ENCODE data around the gene BID. TPM values are rescaled to one million over a fixed set of nuclear protein-coding genes. Genes with fewer than 3 reads are reported as not detected.

BID gene
- total and polyA plus RNA-seq, 2 experiments from 2014 or later, result 64.6 to 70.7 TPM

GRCh38 chr22:17778412-17778976, 4.2 kb upstream of the BID start:
- no peaks in the 10 kb centered on the region for H3K27me3 ChIP-seq (replicated peaks; ENCODE audit: insufficient read depth)
- no peak overlapping the region for H3K27ac ChIP-seq
- peaks cover 10% of the 10 kb centered on the region for H3K4me1 ChIP-seq (ENCODE audit: insufficient read depth)
- TF ChIP-seq EZH2phosphoT487 (IDR thresholded peaks at IDR 0.05; ENCODE audit: insufficient read depth, low read depth) (no peak), EZH2 (IDR thresholded peaks at IDR 0.05; ENCODE audit: insufficient read depth, poor library complexity, severe bottlenecking) (no peak)
- no peak overlapping the region for H3K4me2 ChIP-seq (ENCODE audit: unreplicated experiment)
- H3K9ac ChIP-seq, result no peak overlapping the region
- peaks cover 3% of the 10 kb centered on the region for H3K79me2 ChIP-seq (ENCODE audit: insufficient read depth)
- H3K9me2 ChIP-seq (ENCODE audit: insufficient read depth), result no peaks in the 10 kb centered on the region
- no peaks in the 10 kb centered on the region for H3K36me3 ChIP-seq (ENCODE audit: low read depth)
- DNase-seq, result no peak
- no peaks in the 10 kb centered on the region for H3K9me3 ChIP-seq (ENCODE audit: low read depth)
- H2AFZ ChIP-seq, result no peak overlapping the region
- H3K4me3 ChIP-seq, result no peak overlapping the region
- no peaks in the 10 kb centered on the region for H4K20me1 ChIP-seq (ENCODE audit: insufficient read depth)
- H3F3A ChIP-seq (ENCODE audit: insufficient read depth), result no peaks in the 10 kb centered on the region
- WGBS, 2 experiments (ENCODE audit: low coverage in 1 of 2, low lambda C conversion rate in 2 of 2, missing lambda C conversion rate in 2 of 2), result 95 to 97% methylated on average over 23 of the region's 23 CpGs
- in situ Hi-C loops (cut with MboI), result no loop called here

- Histone ChIP-seq H3K27ac (no peak overlapping the region), H3K4me2 (ENCODE audit: unreplicated experiment) (no peak overlapping the region), H3K4me3 (no peak overlapping the region), H4K20me1 (ENCODE audit: insufficient read depth) (no peaks in the 10 kb centered on the region), H3K36me3 (ENCODE audit: low read depth) (no peaks in the 10 kb centered on the region), H3K9ac (no peak overlapping the region), H3F3A (ENCODE audit: insufficient read depth) (no peaks in the 10 kb centered on the region), H3K27me3 (replicated peaks; ENCODE audit: insufficient read depth) (no peaks in the 10 kb centered on the region), H3K9me2 (ENCODE audit: insufficient read depth) (no peaks in the 10 kb centered on the region), H3K79me2 (ENCODE audit: insufficient read depth) (peaks cover 11% of the 10 kb centered on the region), H3K9me3 (ENCODE audit: low read depth) (no peaks in the 10 kb centered on the region), H2AFZ (no peak overlapping the region), H3K4me1 (ENCODE audit: insufficient read depth) (peaks cover 18% of the 10 kb centered on the region)
- no peak for TF ChIP-seq EZH2phosphoT487 (IDR thresholded peaks at IDR 0.05; ENCODE audit: insufficient read depth, low read depth)
- TF ChIP-seq EZH2 (IDR thresholded peaks at IDR 0.05; ENCODE audit: insufficient read depth, poor library complexity, severe bottlenecking), result no peak
- in situ Hi-C loops (cut with MboI), result no loop called here
- WGBS, 2 experiments (ENCODE audit: low coverage in 1 of 2, low lambda C conversion rate in 2 of 2, missing lambda C conversion rate in 2 of 2), result 77 to 80% methylated on average over 6 of the region's 6 CpGs
- no peak for DNase-seq
These were observed 3.4 kb upstream of the BID start for GRCh38 chr22:17777717-17778044.

GRCh38 chr22:17777005-17777716, 2.9 kb upstream of the BID start:
- no peaks in the 10 kb centered on the region for H3K27me3 ChIP-seq (replicated peaks; ENCODE audit: insufficient read depth)
- no peaks in the 10 kb centered on the region for H3K9me3 ChIP-seq (ENCODE audit: low read depth)
- no peak overlapping the region for H2AFZ ChIP-seq
- peaks cover 19% of the 10 kb centered on the region for H3K4me1 ChIP-seq (ENCODE audit: insufficient read depth)
- 81 to 84% methylated on average over 20 to 27 of the region's 27 CpGs for WGBS, 2 experiments (ENCODE audit: low coverage in 1 of 2, low lambda C conversion rate in 2 of 2, missing lambda C conversion rate in 2 of 2)
- no peak overlapping the region for H3K9ac ChIP-seq
- DNase-seq, result no peak
- no peaks in the 10 kb centered on the region for H4K20me1 ChIP-seq (ENCODE audit: insufficient read depth)
- H3K36me3 ChIP-seq (ENCODE audit: low read depth), result no peaks in the 10 kb centered on the region
- no peak overlapping the region for H3K4me3 ChIP-seq
- TF ChIP-seq EZH2 (IDR thresholded peaks at IDR 0.05; ENCODE audit: insufficient read depth, poor library complexity, severe bottlenecking) (no peak), EZH2phosphoT487 (IDR thresholded peaks at IDR 0.05; ENCODE audit: insufficient read depth, low read depth) (no peak)
- H3F3A ChIP-seq (ENCODE audit: insufficient read depth), result no peaks in the 10 kb centered on the region
- no peaks in the 10 kb centered on the region for H3K9me2 ChIP-seq (ENCODE audit: insufficient read depth)
- no peak overlapping the region for H3K4me2 ChIP-seq (ENCODE audit: unreplicated experiment)
- peaks cover 12% of the 10 kb centered on the region for H3K79me2 ChIP-seq (ENCODE audit: insufficient read depth)
- in situ Hi-C loops (cut with MboI), result no loop called here
- no peak overlapping the region for H3K27ac ChIP-seq

GRCh38 chr22:17775781-17776465, 1.7 kb upstream of the BID start:
- Histone ChIP-seq H3F3A (ENCODE audit: insufficient read depth) (no peaks in the 10 kb centered on the region), H2AFZ (no peak overlapping the region), H3K27ac (no peak overlapping the region), H4K20me1 (ENCODE audit: insufficient read depth) (no peaks in the 10 kb centered on the region), H3K79me2 (ENCODE audit: insufficient read depth) (peaks cover 12% of the 10 kb centered on the region), H3K36me3 (ENCODE audit: low read depth) (no peaks in the 10 kb centered on the region), H3K4me3 (no peak overlapping the region), H3K9me2 (ENCODE audit: insufficient read depth) (no peaks in the 10 kb centered on the region), H3K4me1 (ENCODE audit: insufficient read depth) (peaks cover 11% of the 10 kb centered on the region), H3K4me2 (ENCODE audit: unreplicated experiment) (no peak overlapping the region), H3K9me3 (ENCODE audit: low read depth) (no peaks in the 10 kb centered on the region), H3K9ac (no peak overlapping the region), H3K27me3 (replicated peaks; ENCODE audit: insufficient read depth) (no peaks in the 10 kb centered on the region)
- no peak for DNase-seq
- WGBS, 2 experiments (ENCODE audit: low coverage in 1 of 2, low lambda C conversion rate in 2 of 2, missing lambda C conversion rate in 2 of 2), result 81 to 85% methylated on average over 9 to 10 of the region's 10 CpGs
- in situ Hi-C loops (cut with MboI), result no loop called here
- TF ChIP-seq EZH2 (IDR thresholded peaks at IDR 0.05; ENCODE audit: insufficient read depth, poor library complexity, severe bottlenecking) (no peak), EZH2phosphoT487 (IDR thresholded peaks at IDR 0.05; ENCODE audit: insufficient read depth, low read depth) (no peak)
